GM18499 (cell line): ENCODE measurements around the gene CRTC3.
"Not testable (repeated sequence)": the region's sequence is repeated elsewhere in the genome, so short reads cannot be mapped to it uniquely, and the experiment has no call there.

Experiments
- ATAC-seq: cut with Tn5 transposase; IDR thresholded peaks from one replicate; pipeline ENCODE4 v1.9.1; 2021; ENCODE audit warnings: moderate number of reproducible peaks; ENCODE audit not compliant: insufficient read depth, unreplicated experiment

The CRTC3 gene

GRCh38 chr15:90529371-90530249 is at the start of gene CRTC3:
Gene CRTC3, plus strand, starts transcription at chr15:90529923. Its CDS starts 149 bp downstream, at chr15:90530072.
- ATAC-seq, result no peak

DNA sequence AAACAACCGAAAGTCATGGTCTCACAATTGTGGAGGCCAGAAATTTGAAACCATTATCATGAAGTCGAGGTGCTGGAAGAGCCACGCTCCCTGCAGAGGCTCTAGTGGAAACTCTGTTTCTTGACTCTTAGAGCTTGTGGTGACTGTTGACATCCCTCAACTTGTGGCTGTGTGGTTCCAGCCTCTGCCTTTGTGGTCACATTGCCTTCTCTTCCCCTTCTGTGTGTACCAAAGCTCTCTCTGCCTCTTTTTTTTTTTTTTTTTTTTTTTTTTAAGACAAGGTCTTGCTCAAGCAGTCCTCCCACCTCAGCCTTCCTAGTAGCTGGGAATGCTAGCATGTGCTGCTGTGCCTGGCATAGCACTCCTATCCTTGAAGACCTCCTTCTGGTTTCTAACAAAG is 48.7 kb upstream of the CRTC3 start:
- ATAC-seq, result no peak

- no peak for ATAC-seq
These were observed 47.4 kb upstream of the CRTC3 start for GRCh38 chr15:90482124-90483011.

DNA sequence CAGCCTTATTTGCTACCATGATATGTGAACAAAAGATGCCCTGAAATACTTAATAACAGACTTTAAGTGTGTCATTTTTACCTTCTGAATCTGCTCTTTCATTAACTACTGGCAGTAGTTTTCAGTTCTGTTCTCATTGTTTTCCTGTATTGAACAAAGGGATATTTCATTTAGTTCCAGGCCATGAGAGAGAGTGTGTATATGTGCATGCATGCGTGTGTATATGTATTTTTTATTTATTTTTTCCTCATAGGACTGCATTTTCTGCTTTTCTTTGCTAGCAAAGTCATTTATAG is 46.8 kb upstream of the CRTC3 start:
- no peak for ATAC-seq

GRCh38 chr15:90483637-90484036 is 46.1 kb upstream of the CRTC3 start:
- ATAC-seq, result no peak

DNA sequence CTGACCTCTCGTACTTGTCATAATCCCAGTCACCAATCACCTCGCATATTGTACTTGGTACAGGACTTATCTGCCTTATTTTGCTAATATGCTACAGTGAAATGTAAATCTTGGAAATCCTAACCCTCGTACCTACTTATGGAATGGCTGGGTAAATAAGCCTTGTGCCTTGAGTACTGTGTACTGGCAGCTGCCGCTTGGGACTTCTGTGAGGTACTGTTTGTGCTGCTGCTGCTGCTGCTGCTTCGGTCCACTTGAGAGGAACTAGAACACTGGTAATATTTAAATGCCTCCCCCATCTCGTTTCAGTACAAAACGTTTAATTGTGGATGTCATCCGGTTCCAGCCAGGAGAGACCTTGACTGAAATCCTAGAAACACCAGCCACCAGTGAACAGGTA is 42.5 kb upstream of the CRTC3 start:
- no peak for ATAC-seq

DNA sequence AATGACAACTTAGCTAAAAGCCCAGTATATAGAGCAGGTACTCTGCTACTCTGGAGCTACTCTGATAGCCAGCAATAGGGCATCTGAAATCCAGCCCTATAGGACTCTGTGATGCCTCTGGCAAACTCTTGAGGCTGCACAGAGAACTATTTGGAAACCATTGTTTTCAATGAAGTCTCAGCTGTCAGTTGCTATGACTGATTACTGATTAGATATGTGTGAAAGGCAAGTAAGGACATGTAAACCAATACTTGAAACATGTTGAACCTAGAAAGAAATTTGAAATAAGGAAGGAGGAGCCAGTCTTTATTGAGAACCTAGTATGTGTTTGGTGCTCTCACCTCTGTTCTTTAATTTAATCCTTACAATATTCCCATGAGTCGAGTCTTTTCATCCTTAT is 40.2 kb upstream of the CRTC3 start:
- ATAC-seq, result no peak

DNA sequence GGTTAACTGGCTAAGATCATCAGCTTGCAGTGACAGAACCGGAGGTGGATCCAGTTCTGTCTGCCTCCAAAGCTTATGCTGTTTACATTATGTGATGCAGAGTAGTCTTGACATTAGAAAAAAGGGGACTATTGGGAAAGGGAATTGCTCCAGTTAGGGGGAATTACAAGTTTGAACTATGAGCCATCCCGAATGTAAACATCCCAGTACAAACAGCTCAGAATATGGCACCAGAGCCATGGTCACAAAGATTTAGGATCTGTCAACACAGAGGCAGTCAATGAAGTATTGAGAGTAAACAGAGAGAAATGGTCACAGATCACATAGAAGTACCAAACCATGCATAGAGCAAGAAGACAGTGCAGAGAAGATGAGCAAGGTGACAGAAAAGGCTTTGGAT is 39.8 kb upstream of the CRTC3 start:
- ATAC-seq, result no peak

DNA sequence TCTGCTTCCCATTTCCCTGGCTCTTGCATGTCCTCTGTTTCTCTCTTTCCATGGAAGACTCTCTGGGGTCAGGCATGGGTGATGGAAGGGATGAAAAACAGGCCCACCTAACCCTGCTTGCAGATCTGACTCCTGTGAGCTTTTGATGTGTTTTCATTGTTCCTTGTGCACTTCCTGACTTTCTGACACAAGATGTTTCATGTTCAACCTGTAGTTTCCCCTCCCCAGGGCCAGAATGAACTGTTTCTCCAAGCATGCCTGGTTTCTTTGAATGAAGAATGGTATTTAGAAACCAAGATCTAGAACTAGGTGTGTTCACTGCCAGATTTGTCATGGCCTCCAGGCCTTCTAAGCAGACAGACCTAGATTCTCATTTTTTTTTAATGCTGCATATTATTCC is 36.1 kb upstream of the CRTC3 start:
- ATAC-seq, result no peak

DNA sequence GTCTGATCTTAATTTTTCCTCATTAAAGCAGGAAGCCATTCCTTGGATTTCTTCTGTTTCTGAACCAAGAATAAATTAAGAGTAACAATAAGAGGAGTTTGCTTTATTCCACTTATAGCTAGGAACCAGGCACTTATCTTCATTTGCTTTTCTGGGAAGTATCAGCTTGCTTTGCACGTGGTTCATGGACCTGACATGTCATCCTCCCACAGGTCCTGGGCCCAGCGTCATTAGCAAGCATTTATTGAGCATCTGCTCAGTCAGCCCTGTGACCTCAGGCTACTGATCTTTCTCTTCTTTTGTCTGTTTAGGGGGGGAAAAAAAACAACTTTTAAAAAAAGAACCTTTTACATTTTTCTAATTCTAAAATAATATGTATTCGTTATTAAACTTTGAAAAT is 34.7 kb upstream of the CRTC3 start:
- ATAC-seq, result no peak

DNA sequence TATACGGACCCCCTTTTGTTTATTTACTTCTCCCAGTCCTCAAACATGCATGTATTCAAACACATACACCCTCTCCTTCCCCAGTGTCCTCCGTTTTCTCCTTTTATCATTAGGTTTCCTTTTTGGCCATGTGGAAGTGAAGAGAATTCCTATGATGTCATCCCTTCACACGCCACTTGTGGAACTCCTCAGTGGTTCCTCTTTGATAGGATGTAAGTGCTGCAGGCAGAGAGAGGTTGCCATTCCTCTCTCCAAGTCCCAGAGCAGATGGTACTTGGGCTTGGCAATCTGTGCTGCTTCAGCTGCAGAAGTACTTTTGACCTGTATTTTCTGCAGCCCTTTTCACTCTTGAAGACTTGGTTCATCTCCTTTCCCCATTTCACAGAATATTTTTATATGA is 32.9 kb upstream of the CRTC3 start:
- no peak for ATAC-seq

- no peak for ATAC-seq
These were observed 32.3 kb upstream of the CRTC3 start for GRCh38 chr15:90497376-90497775.

GRCh38 chr15:90497912-90498311 is 31.8 kb upstream of the CRTC3 start:
- ATAC-seq, result no peak

- no peak for ATAC-seq
These were observed 29.6 kb upstream of the CRTC3 start for GRCh38 chr15:90500171-90500570.

GRCh38 chr15:90501898-90502297 is 27.8 kb upstream of the CRTC3 start:
- no peak for ATAC-seq

DNA sequence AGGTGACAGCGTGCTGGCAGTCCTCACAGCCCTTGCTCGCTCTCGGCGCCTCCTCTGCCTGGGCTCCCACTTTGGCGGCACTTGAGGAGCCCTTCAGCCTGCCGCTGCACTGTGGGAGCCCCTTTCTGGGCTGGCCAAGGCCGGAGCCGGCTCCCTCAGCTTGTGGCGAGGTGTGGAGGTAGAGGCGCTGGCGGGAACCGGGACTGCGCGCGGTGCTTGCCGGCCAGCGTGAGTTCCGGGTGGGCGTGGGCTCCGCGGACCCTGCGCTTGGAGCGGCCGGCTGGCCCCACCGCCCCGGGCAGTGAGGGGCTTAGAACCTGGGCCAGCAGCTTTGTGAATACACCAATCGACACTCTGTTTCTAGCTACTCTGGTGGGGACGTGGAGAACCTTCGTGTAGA is 18.9 kb upstream of the CRTC3 start:
- ATAC-seq, result not testable (repeated sequence)

DNA sequence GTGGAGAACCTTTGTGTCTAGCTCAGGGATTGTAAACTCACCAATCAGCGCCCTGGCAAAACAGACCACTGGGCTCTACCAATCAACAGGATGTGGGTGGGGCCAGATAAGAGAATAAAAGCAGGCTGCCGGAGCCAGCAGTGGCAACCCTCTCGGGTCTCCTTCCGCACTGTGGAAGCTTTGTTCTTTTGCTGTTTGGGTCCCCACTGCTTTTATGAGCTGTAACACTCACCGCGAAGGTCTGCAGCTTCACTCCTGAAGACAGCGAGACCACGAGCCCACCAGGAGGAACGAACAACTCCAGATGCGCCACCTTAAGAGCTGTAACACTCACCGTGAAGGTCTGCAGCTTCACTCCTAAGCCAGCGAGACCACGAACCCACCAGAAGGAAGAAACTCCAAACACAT is 18.5 kb upstream of the CRTC3 start:
- not testable (repeated sequence) for ATAC-seq

DNA sequence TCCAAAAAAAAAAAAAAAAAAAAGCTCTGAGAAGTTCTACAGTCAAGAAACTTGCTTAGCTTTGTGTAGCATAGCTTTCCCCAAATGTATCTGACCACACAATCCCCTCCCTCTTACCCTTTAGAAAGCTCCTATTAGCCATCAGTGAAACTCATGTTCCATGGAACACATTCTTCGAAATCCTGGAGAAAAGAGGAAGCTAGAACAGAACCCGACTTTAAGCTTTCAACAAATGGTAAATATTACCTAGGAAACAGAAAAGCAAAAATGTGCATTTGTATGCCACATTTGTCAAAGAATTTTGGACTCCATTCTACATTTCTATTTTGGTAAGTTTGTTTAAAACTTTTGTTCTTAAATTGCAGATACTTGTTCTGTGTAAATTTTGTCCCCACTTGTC is 17.4 kb upstream of the CRTC3 start:
- no peak for ATAC-seq

GRCh38 chr15:90512981-90513380 is 16.7 kb upstream of the CRTC3 start:
- ATAC-seq, result no peak

- no peak for ATAC-seq
These were observed 16.3 kb upstream of the CRTC3 start for GRCh38 chr15:90513448-90513847.

- not testable (repeated sequence) for ATAC-seq
These were observed 15.8 kb upstream of the CRTC3 start for GRCh38 chr15:90513893-90514292.

DNA sequence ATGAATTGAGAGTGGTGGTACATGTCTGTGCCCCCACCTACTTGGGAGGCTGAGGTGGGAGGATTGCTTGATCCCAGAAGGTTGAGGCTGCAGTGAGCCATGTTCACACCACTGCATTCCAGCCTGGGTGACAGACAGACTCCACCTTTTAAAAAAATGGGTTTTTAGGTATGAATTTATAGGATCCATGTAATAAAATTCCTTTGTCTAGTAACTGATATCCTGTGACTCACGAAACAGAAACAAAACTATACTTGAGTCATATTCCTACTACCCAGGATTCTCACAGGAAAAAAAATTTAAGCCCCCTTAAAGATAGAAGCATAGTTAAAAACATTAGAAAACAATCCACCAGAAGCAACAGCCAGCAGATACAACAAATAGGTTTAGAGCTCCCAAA is 10.0 kb upstream of the CRTC3 start:
- no peak for ATAC-seq
